A549 (cell line): ENCODE measurements around the gene RPS6KA1. TPM values are rescaled to one million over a fixed set of nuclear protein-coding genes. Genes with fewer than 3 reads are reported as not detected.

Source experiments
- ATAC-seq, 2 experiments: fragments of 200-7000 bp in 1 of 2; fragments of >200 bp in 1 of 2; cut with Nextera tagmentation in 1 of 2; cut with Tn5 transposase in 1 of 2; 3 replicates each; pipeline versions ENCODE4 v1.8.0 to v1.9.1; 2018 to 2020; ENCODE audit warnings: mild to moderate bottlenecking in 1 of 2, moderate library complexity in 1 of 2
- CTCF ChIA-PET: fragments of 300-600 bp; sonication (Branson Sonifier 250); formaldehyde crosslinking; extraction: SDS; loops from one replicate; lab custom pipeline; 2021; ENCODE audit warnings: antibody characterized with exemption, inconsistent platforms; lab: Yijun Ruan, JAX
- POLR2A ChIA-PET: fragments of 350-600 bp; formaldehyde crosslinking; extraction: SDS; loops from one replicate; lab custom pipeline; 2021; ENCODE audit warnings: antibody characterized with exemption, inconsistent platforms; lab: Yijun Ruan, JAX
- DNase-seq, 2 experiments: peaks; one replicate each; pipeline versions ENCODE4 v3.0.0 to v3.0.0-alpha.2; 2011 to 2016; ENCODE audit warnings: low read depth in 1 of 2, low spot score in 1 of 2
- FAIRE-seq: peaks from 2 replicates; lab custom pipeline; 2011; peaks lifted over from hg19 to GRCh38; lab: Jason Lieb, UNC
- H3K27ac ChIP-seq, 2 experiments: fragments of >200 bp; sonication (Bioruptor Twin); formaldehyde crosslinking; 3 replicates each; pipeline ENCODE4 v1.5.1; 2016 to 2017
- H3K4me1 ChIP-seq: fragments of >200 bp; sonication (Bioruptor Twin); formaldehyde crosslinking; 3 replicates; pipeline ENCODE4 v1.6.1; 2016
- H3K4me2 ChIP-seq: fragments of >200 bp; sonication (Bioruptor Twin); formaldehyde crosslinking; 3 replicates; pipeline ENCODE4 v1.6.1; 2016
- H3K4me3 ChIP-seq: fragments of >200 bp; sonication (Bioruptor Twin); formaldehyde crosslinking; 3 replicates; pipeline ENCODE4 v1.5.1; 2016
- H3K9me3 ChIP-seq: fragments of >200 bp; sonication (Bioruptor Twin); formaldehyde crosslinking; 3 replicates; pipeline ENCODE4 v1.6.1; 2016
- BCL3 ChIP-seq: fragments of >200 bp; sonication (Bioruptor Twin); formaldehyde crosslinking; IDR thresholded peaks from 3 replicates; pipeline ENCODE4 v1.6.1; 2016
- CBX8 ChIP-seq: fragments of 200-600 bp; sonication (generic); IDR thresholded peaks from 2 replicates; pipeline ENCODE4 v1.6.1; 2016
- CHD4 ChIP-seq: fragments of 200-600 bp; sonication (generic); IDR thresholded peaks from 2 replicates; pipeline ENCODE4 v1.6.1; 2016; ENCODE audit warnings: antibody characterized with exemption, mild to moderate bottlenecking, borderline replicate concordance
- EHMT2 ChIP-seq: fragments of 200-600 bp; sonication (generic); IDR thresholded peaks from 2 replicates; pipeline ENCODE4 v1.6.1; 2016; ENCODE audit warnings: antibody characterized with exemption, low read depth, mild to moderate bottlenecking, moderate library complexity
- FOSB ChIP-seq: fragments of 250-450 bp; sonication (Bioruptor Pico); IDR thresholded peaks from 2 replicates; pipeline ENCODE4 v1.5.0; 2020; ENCODE audit warnings: mild to moderate bottlenecking, moderate library complexity
- FOSL2 ChIP-seq, 2 experiments: fragments of 450-650 bp in 1 of 2; fragments of >200 bp in 1 of 2; sonication (Bioruptor Twin) in 1 of 2; formaldehyde crosslinking; IDR thresholded peaks; 2 replicates each; pipeline versions ENCODE4 v1.5.0 to v1.6.1; 2016 to 2020; ENCODE audit warnings: mild to moderate bottlenecking in 1 of 2, moderate library complexity in 1 of 2
- FOXS1 ChIP-seq: fragments of 250-450 bp; sonication (Bioruptor Pico); IDR thresholded peaks from 2 replicates; pipeline ENCODE4 v1.5.0; 2020; ENCODE audit warnings: mild to moderate bottlenecking, moderate library complexity
- HES2 ChIP-seq: fragments of >200 bp; sonication (Bioruptor Twin); formaldehyde crosslinking; IDR thresholded peaks from 2 replicates; pipeline ENCODE4 v1.6.1; 2016
- JUN ChIP-seq, 2 experiments: fragments of >200 bp; sonication (Bioruptor Twin); formaldehyde crosslinking; IDR thresholded peaks; 2 replicates in 1 of 2; 3 replicates in 1 of 2; pipeline ENCODE4 v1.6.1; 2016 to 2017
- KDM5A ChIP-seq: fragments of 200-600 bp; sonication (generic); IDR thresholded peaks from 2 replicates; pipeline ENCODE4 v1.6.1; 2016; ENCODE audit warnings: antibody characterized with exemption, mild to moderate bottlenecking
- MAFK ChIP-seq: fragments of 450-650 bp; IDR thresholded peaks from 2 replicates; pipeline ENCODE4 v1.6.1; 2014; ENCODE audit not compliant: partially characterized antibody
- NFE2L2 ChIP-seq: fragments of 150-350 bp; conservative IDR thresholded peaks from 2 replicates; pipeline ENCODE4 v1.6.1; 2014; ENCODE audit warnings: low read length
- NR3C1 ChIP-seq: fragments of >200 bp; sonication (Bioruptor Twin); formaldehyde crosslinking; IDR thresholded peaks from 3 replicates; pipeline ENCODE4 v1.6.1; 2017
- PBX3 ChIP-seq: IDR thresholded peaks from 2 replicates; pipeline ENCODE4 v1.6.1; 2012
- POLR2A ChIP-seq: IDR thresholded peaks from 2 replicates; pipeline ENCODE4 v1.6.1; 2012; ENCODE audit warnings: mild to moderate bottlenecking, low read length
- RAD21 ChIP-seq, 2 experiments: fragments of >200 bp in 1 of 2; sonication (Bioruptor Twin) in 1 of 2; formaldehyde crosslinking in 1 of 2; IDR thresholded peaks in 1 of 2; conservative IDR thresholded peaks in 1 of 2; 2 replicates in 1 of 2; 3 replicates in 1 of 2; pipeline ENCODE4 v1.6.1; 2012 to 2018; ENCODE audit warnings: inconsistent platforms in 1 of 2
- RARB ChIP-seq: fragments of 250-450 bp; sonication (Bioruptor Pico); IDR thresholded peaks from 2 replicates; pipeline ENCODE4 v1.8.0; 2021; ENCODE audit warnings: mild to moderate bottlenecking, moderate library complexity
- REST ChIP-seq: fragments of 200-600 bp; sonication (generic); IDR thresholded peaks from 2 replicates; pipeline ENCODE4 v1.6.1; 2016; ENCODE audit warnings: antibody characterized with exemption, mild to moderate bottlenecking, moderate library complexity
- RFX5 ChIP-seq: fragments of 450-650 bp; IDR thresholded peaks from 2 replicates; pipeline ENCODE4 v1.7.1; 2014; ENCODE audit warnings: antibody characterized with exemption, mild to moderate bottlenecking, moderate library complexity
- SMC3 ChIP-seq: fragments of >200 bp; sonication (Bioruptor Twin); formaldehyde crosslinking; IDR thresholded peaks from 3 replicates; pipeline ENCODE4 v1.6.1; 2018; ENCODE audit warnings: inconsistent platforms
- SREBF2 ChIP-seq: fragments of 450-650 bp; IDR thresholded peaks from 2 replicates; pipeline ENCODE4 v1.6.1; 2014; ENCODE audit warnings: mild to moderate bottlenecking, moderate library complexity
- ZNF302 ChIP-seq: fragments of 250-450 bp; sonication (Bioruptor Pico); IDR thresholded peaks from 2 replicates; pipeline ENCODE4 v1.9.0; 2021; ENCODE audit warnings: inconsistent platforms, mild to moderate bottlenecking, moderate library complexity
- WGBS: methylation state at CpG from one replicate; pipeline ENCODE4 v1.1.6; 2017; ENCODE audit errors: missing lambda C conversion rate; 5-methylcytosine and 5-hydroxymethylcytosine counted together
- polyA plus RNA-seq, 4 experiments: library from polyadenylated mRNA; depleted of rRNA in 3 of 4; stranded (reverse); fragments of >200 nt; fragmentation: RNase III in 1 of 4; extraction: RNeasy Plus Mini Kit Qiagen cat#74134 plus additional on column Dnase treatment in 1 of 4; gene quantifications; 2 replicates in 3 of 4; 3 replicates in 1 of 4; pipeline ENCODE4 v1.2.3, GENCODE V29; 2011 to 2017

The RPS6KA1 gene
- polyA plus RNA-seq, 2 of the 4 experiments (the other 2 are of a cell fraction), result 9.8 to 12.4 TPM

GRCh38 chr1:26614655-26615411 lies 85.3 kb downstream of the RPS6KA1 start:
- WGBS, result 88% methylated on average over 1 of the region's 1 CpG
- Histone ChIP-seq H3K9me3 (no peaks in the 10 kb centered on the region), H3K4me2 (no peak overlapping the region), H3K4me1 (peaks cover 9% of the 10 kb centered on the region), H3K27ac (no peak overlapping the region), H3K4me3 (no peak overlapping the region)
- no peak for ATAC-seq
- no peak for FAIRE-seq
- ChIA-PET CTCF (interaction anchor here (0.6 to 4.7 kb wide), 6 partner anchors 12 to 339 kb away, joined by 3 to 29 read pairs (median 6); partner anchors contain the start of gene PIGV), POLR2A (interaction anchor here (0.6 kb wide), 1 partner anchor 95 kb away, joined by 4 read pairs; no protein-coding TSS in a partner anchor)
- no peak for DNase-seq
- TF ChIP-seq FOSL2 (IDR thresholded peaks at IDR 0.05) (no peak), FOSL2 (CRISPR knock-in tag; IDR thresholded peaks at IDR 0.05) (peak; percentile 37), CHD4 (no peak)
- TF ChIP-seq, all 56 proteins: peak for 1

- Histone ChIP-seq H3K27ac (no peak overlapping the region), H3K9me3 (no peaks in the 10 kb centered on the region), H3K4me3 (no peak overlapping the region), H3K4me1 (peaks cover 9% of the 10 kb centered on the region), H3K4me2 (no peak overlapping the region)
- ChIA-PET POLR2A (no interaction called here), CTCF (interaction anchor here (3.2 to 4.7 kb wide), 2 partner anchors 14 to 172 kb away, joined by 18 to 29 read pairs; partner anchors contain the start of gene PIGV)
- TF ChIP-seq POLR2A, result no peak
- no peak for TF ChIP-seq RARB (CRISPR knock-in tag)
- no peak for TF ChIP-seq HES2
- no peak for TF ChIP-seq BCL3
- TF ChIP-seq ZNF302, result no peak
- TF ChIP-seq JUN (IDR thresholded peaks at IDR 0.05), result no peak
- no peak for TF ChIP-seq KDM5A
- TF ChIP-seq RAD21 (conservative IDR thresholded peaks at IDR 0.05 in 1 of 2, IDR thresholded peaks at IDR 0.05 in 1 of 2), result no peak
- no peak for TF ChIP-seq SMC3
- no peak for TF ChIP-seq NFE2L2
- TF ChIP-seq FOXS1, result no peak
- TF ChIP-seq REST, result no peak
- TF ChIP-seq MAFK, result no peak
- no peak for TF ChIP-seq NR3C1
- no peak for TF ChIP-seq FOSB (CRISPR knock-in tag)
- no peak for TF ChIP-seq RFX5
- no peak for TF ChIP-seq SREBF2
- TF ChIP-seq EHMT2, result no peak
- no peak for TF ChIP-seq CBX8
- TF ChIP-seq PBX3, result no peak
- FAIRE-seq, result no peak
- 84% methylated on average over 2 of the region's 2 CpGs for WGBS
- no peak for ATAC-seq
- DNase-seq, result no peak
Measured at GRCh38 chr1:26616881-26617280, 87.3 kb downstream of the RPS6KA1 start.
